Occipital lobe (tissue), 2 donors: ENCODE measurements around the gene ASXL3. TPM values are rescaled to one million over a fixed set of nuclear protein-coding genes. Genes with fewer than 3 reads are reported as not detected.

Experiments used
- DNase-seq: peaks from one replicate; lab custom pipeline; 2025; lab: John Stamatoyannopoulos, UW
- total RNA-seq: library from RNA; depleted of rRNA; stranded (reverse); fragments of >200 nt; gene quantifications from one replicate; pipeline ENCODE4 v1.2.3, GENCODE V29; 2014

ASXL3 gene
- 94.5 TPM for total RNA-seq

DNA sequence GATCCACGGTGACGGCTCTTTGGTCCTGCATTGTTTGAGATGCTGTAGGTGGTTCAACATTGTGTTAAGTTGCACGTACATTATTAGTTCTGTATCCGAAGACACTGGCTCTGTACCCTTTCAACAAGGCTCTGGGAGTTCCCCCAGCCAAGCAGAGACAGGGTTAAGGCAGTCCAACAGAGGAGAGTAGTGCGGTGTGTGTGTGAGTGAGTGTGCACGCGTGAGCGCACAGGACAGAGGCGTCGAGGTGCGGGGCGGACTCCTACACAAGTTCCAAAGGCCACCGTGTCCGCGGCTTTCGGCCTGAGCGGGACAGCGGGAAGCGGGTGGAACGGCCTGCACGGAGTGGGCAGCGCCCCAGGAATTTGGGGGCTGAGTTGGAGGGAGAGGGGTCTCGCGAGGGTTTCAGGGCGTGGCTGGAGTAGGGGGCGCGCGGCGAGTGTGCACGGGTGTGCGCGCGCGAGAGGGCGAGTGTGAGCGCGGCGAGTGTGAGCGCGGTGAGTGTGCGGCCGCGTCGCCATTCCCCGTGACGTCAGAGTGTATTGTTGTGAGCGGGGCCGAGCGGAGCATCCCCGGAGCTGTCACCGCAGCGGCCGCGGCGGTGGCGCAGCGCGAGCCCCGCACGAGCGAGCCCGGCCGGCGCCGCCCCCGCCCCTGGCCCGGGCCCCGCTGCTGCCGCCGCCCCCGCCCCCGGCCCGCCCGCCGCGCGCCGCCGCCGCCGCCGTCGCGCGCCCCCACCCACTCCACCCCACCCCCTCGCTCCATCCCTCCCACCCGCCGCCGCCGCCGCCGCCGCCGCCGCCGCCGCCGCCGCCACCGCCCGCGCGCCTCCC, at the start of gene ASXL3:
TSS of gene ASXL3 (plus strand) at position 535 of the 833 bp plus-strand sequence. CDS start 413 bp downstream, outside the sequence.
- DNase-seq, result peak; percentile 53

GRCh38 chr18:33532978-33533377, 45.0 kb upstream of the ASXL3 start:
- DNase-seq, result no peak

GRCh38 chr18:33536904-33537303, 41.1 kb upstream of the ASXL3 start:
- DNase-seq, result no peak

GRCh38 chr18:33538418-33539042, 39.5 kb upstream of the ASXL3 start:
- DNase-seq, result no peak

- DNase-seq, result no peak
Observed at GRCh38 chr18:33540392-33540791, 37.6 kb upstream of the ASXL3 start.

DNA sequence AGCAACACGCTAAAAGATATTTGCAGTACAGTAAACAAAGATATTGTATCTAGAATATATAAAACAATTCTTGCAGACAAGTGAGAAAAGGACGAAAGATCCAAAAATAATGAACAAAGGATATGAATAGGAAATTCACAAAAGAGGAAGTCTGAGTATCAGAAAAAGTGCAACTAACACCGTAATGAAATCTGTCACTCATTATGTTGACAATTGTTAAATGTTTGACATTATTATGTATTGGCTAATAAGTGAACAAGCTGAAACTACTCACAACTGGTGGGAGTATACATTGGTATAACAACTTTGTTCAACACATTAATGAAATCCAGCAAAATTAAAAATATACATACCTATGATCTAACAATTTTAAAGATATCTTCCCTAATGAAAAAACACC, 36.7 kb upstream of the ASXL3 start:
- DNase-seq, result no peak

GRCh38 chr18:33556846-33557245, 21.2 kb upstream of the ASXL3 start:
- DNase-seq, result no peak

DNA sequence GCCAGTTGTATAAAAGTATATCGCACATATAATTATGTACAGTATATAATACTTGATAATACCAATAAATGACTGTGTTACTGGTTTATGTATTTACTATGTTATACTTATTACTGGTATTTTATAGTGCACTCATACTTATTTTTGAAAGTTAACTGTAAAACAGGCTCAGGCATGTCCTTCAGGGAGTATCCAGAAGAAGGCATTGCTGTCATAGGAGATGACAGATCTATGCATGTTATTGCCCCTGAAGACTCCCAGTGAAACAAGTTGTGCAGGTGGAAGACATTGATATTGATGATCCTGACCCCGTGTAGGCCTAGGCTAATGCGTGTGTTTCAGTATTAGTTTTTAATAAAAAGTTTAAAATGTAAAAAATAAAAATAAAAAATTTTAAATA, 20.3 kb upstream of the ASXL3 start:
- no peak for DNase-seq

DNA sequence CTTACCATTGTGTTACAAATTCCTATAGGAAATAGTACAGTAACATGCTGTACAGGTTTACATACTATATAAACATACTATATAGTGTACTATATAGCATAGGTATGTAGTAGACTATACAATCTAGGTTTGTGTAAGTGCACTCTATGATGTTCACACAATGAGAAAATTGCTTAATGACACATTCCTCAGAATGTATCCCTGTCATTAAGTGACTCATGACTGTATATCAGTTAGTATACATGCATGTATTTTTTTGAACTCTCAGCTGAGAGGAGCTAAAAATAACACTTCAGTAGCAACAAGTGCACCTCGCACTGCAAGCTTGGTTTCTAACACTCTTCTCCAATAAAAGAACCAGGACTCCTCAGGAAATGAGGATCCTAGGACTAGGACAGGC, 19.5 kb upstream of the ASXL3 start:
- DNase-seq, result no peak

DNA sequence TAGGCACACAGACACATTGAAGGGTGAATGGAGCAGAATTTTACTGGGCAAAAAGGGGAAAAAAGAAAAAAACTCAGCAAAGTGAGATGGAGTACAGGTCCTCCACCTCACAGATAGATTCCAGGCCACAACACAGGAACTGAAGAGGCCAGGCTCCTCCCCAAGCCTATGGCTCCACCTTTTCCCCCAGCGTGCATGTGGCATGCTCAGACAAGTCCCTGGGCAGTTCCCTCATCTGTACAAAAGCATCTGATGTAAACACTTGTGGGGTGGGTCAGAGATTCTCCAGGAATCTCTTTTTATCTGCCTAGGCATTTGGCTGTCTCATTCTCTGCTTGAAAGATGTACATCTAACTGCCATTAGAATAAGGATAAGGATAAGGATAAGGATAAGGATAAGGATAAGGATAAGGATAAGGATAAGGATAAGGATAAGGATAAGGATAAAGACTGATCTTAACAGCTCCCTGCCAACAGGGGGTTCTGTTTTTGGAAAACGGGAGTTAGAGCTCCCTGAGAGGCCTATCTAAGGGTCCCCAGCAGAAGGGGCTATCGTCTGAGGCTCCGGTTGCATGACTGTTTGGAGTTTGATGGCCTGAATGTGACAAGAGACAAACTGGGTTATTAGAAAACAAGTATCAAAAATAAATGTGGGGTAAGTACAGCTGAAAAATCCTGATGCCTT, 17.2 kb upstream of the ASXL3 start:
- DNase-seq, result no peak

- DNase-seq, result no peak
Observed at GRCh38 chr18:33562741-33563140, 15.3 kb upstream of the ASXL3 start.

DNA sequence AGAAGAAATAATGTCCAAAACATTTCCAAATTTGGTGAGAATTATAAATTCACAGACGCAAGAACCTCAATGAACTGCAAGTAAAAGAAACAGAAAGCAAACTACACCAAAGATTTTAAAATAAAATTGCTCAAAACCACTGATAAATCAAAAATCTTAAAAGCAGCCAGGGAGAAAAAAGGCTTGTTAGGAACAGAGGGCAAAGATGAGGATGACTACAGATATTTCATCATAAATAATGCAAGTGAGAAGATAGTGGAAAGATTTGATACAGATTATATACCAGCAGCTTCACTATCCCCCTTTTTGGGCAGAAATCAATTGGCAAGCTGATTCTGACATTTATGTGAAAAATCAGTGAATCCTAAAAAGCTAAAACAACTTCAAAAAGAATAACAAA, 10.3 kb upstream of the ASXL3 start:
- no peak for DNase-seq

GRCh38 chr18:33571998-33572787, 5.8 kb upstream of the ASXL3 start:
- DNase-seq, result no peak

DNA sequence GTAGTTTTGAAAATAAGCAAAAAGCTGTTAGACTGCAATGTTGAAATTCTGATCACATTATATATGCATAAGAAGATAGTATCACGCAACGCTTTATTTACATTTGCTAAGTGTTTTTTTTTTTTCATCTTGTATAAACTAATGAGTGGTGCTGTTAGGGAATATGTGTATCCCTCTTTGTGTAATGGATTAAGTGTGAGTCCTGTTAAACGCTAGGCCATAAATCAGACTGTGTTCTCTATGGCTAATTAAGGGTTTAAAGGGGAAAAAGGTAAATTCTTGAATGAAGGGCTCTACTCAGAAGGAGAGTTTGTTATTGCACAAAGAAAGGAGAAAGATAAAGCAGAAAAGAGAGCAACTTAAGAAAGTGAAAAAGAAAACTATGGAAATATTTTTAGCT, 4.8 kb upstream of the ASXL3 start:
- no peak for DNase-seq

DNA sequence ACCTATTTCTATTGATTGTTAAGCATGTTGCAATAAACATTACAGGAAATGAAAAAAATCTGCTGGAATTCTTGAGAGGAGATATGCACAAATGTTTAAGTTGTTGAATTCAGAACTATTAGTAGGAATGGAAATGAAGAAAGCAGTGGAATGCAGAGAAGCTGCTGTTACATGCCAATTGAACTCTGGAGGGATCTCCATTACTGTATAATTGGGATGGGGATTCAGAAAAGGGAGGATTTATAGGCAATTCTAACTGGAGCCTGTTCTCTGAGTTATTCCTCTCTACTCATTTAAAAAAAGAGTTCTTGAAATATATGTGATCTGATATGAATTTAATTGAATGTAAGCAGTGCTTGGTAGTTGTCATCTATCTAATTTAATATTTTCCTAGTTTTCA, 2.6 kb upstream of the ASXL3 start:
- DNase-seq, result no peak

GRCh38 chr18:33576999-33577646, 896 bp upstream of the ASXL3 start:
- no peak for DNase-seq

- no peak for DNase-seq
Observed at GRCh38 chr18:33578518-33579348, 714 bp downstream of the ASXL3 start.

DNA sequence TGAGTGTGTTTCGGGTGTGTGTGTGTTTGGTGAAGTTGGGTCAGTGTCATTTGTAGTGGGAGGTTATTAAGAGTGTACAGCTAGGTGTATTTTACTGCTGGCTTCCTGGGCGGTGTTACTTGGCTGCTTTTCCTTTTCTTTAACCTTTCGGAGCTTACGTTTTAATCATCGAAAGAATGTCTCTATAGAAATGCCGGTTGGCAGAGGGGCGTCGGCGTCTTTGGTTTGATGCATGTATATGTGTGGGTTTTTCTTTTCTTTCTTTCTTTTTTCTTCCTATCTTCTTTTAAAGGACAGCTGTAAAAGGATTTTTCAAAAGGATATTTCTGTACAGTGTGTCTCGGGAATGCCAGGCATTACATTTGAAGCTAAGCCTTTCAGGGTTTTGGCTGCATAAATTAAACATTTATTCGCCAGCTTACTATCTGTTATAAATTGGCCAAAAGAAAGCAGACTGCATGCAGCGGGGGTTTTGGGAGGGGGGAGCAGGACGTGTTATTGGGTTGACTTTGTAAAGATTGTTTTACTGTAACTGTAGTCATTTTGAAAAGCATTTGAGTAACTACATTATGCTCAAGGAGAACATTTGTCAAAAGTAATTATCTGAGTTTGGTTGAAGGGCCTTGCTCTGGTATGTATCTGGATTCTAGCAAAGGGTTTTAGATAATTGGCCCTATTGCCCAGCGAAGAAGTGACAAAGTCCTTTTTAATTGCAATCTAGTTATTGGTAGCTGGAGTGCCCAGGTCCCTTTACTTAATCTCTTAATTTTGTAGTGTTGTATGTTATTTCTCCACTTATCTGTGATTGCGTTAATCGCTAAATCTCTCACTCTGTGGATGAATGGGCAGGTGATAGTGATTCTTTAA, 1.6 kb downstream of the ASXL3 start:
- DNase-seq, result no peak

DNA sequence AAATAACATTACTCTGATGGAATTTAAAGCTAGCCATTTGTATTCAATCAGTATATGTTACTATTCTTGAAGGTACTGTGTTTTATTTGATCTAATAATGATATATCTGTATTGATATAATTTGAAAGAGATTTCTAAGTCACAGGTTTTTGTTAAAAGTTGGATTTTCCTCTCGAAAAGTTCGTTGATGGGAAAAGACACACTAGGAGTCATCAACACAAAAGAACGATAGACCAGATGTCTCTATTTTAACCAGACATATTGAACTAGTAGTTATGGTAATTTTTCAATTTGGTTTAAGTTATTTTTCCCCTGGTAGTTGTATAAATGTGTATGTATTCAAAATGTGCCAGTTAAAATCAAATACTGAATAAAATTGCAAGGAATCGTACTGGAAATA, 2.5 kb downstream of the ASXL3 start:
- DNase-seq, result no peak
